Activated CD4-positive, alpha-beta T cell treated with anti-CD3 and anti-CD28 coated beads, Interleukin-2, amount 50 U/mL, for 24 hours (primary cell): ENCODE results near the gene ARV1.
"Not testable (repeated sequence)": the region's sequence is repeated elsewhere in the genome, so short reads cannot be mapped to it uniquely, and the experiment has no call there.

Experiments used
- DNase-seq, 2 donors: peaks; one replicate each; pipeline ENCODE4 v3.0.0-alpha.2; 2020; ENCODE audit warnings: low read depth in 1 of 2, low spot score in 1 of 2

Gene ARV1

DNA sequence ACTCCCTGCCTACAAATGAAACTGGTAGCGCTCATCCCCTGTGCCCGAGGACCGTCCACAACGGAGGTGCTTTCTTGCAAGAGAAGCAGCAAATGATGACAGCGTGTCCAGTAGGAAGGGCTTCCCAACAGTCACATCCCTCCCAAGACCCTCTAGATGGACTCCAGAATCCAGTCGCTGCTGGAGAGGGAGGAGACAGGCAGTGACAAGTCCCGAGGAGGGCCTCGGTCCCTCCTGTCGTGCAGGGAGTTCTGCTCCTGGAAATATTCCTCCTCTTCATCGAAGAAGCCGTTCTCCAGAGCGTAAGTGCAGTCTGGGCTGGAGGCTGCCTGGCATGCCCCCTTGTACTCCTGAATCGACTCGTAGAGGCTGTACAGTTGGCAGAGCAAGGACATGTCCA, 40.8 kb downstream of the ARV1 start:
- no peak for DNase-seq

DNA sequence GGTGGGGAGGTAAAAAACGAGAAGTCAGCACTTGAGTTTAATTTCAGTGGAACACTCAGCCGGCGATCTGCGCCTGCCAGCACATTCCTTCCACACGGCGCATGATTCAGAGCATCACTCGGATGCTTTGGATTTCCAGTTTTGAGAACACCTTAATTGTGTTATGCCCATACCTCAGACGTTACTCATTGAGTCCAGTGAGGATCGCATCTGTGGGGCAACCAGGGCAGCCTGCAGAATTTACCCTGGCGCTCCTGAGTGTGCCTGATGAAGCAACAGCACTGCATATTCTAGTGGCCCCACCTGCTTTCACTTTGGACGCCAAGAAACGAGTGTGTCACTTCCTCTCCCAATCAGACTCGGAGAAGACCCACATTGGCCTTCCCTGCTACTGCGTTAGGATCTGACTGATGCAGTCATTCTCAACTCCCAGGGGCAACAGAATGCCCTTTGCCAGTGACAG, 41.3 kb downstream of the ARV1 start:
- no peak for DNase-seq

DNA sequence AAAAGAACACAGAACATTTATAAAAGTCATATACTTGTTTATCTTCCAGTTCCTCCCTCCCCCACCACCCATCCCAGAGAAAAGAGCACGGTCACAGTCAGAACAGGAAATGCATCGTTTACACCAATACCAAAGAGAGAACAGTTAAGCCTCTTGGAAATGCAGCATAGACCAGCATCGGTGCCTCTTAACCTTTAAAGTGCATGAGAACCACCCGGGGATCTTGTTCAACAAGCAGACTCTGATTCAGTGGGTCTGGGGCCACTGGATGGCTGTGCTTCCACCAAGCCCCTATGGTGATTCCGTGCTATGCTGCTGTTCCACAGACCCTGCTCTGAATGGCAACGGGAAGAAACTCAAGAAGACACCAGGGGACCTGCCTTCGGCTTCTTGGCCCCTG, 41.9 kb downstream of the ARV1 start:
- no peak for DNase-seq

DNA sequence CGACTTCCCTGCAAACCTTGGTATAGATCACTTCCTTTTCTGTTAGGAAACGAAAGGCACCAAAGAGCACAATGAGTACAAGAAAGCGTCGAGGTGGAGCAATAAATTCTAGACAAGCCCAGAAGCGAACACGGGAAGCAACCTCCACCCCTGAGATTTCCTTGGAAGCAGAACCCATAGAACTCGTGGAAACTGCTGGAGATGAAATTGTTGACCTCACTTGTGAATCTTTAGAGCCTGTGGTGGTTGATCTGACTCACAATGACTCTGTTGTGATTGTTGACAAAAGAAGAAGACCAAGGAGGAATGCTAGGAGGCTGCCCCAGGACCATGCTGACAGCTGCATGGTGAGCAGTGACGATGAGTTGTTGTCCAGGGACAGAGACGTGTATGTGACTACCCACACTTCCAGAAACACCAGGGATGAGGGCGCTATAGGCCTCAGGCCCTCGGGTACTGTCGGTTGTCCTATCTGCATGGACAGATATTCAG, 42.7 kb downstream of the ARV1 start:
- no peak for DNase-seq

DNA sequence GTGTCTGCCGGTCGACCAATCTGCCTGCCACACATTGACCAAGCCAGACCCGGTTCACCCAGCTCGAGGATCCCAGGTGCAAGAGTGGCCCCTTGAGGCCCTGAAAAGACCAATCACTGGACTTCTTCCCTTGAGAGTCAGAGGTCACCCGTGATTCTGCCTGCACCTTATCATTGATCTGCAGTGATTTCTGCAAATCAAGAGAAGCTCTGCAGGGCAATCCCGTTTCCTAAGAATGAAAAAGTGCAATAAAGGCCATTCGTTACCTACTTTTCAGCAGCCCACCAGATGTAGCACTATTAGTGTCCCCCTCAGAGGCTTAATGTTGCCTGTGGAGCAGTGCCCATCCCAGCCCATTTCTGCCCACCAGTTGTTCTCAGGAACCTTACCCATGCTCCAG, 43.6 kb downstream of the ARV1 start:
- not testable (repeated sequence) for DNase-seq

DNA sequence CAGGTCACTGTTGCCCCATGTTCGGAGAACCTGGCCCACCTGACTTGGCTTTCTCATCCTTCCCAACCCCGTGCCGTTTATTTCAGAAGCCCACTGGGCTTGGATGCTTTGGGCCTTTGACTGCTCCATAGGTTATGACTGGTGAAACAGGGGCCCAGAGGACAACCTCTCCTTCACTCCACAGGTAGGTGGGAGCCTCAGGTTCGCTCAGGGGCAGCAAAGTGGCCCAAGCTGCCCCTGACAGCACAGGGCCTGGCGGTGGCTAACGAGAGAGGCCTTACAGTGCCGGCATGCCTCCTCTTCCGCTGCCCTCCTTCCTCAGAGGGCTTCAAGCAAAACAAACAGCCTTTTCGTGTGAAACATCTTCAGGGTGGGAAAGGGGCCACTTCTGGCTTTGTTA, 44.3 kb downstream of the ARV1 start:
- no peak for DNase-seq

DNA sequence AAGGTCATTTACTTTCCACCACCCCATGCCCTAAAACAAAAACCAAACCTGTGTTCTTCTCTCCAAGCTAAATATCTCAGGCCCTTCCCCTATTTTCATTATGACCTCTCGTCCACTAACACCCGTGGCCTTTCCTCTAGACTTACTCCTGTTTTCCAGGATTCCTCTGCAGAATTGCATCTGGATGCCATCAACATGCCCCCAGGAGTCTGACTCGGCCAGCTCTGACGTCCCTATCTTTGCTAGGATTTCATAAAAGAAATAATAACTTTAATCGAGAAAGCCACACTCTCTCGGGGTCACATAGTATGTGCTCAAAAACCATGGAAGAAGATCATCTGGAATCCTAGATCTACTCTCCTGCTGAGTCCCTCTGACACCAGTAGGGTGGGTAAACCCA, 47.7 kb downstream of the ARV1 start:
- no peak for DNase-seq

DNA sequence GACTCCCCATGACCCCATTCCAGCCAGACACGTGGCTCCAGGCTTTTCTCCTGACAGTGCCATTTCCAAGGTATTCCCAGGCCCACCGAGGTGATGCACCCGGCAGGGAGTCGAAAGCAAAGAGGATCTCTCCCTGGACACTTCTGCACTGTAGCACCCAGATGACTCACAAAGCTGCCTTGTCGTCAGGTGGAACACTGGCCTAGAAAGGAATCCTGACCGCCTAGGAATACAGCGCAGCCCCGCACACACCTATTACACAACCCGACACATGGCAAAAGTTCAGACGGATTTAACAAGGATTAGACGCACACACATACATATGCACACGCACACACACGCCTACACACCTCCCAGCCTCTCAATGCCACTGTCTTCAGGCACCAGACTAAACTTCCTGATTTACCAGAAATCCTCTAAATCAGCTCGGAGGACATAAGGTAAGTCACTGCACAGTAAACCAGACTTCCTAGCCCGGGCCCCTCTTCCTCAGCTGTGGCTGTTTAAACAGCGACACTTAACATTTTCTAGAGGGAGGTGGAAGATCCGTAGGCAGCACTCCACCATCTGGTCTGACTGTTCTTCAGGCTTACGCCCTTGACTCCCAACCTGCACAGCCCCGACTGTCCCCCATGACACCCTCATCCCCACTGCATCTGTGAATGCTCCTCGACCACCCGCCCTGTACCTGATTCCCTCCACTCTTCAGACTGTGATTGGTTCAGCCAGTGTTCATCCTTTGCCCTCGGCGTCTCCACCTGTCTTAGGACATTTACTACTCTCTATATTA, 48.4 kb downstream of the ARV1 start:
- no peak for DNase-seq

DNA sequence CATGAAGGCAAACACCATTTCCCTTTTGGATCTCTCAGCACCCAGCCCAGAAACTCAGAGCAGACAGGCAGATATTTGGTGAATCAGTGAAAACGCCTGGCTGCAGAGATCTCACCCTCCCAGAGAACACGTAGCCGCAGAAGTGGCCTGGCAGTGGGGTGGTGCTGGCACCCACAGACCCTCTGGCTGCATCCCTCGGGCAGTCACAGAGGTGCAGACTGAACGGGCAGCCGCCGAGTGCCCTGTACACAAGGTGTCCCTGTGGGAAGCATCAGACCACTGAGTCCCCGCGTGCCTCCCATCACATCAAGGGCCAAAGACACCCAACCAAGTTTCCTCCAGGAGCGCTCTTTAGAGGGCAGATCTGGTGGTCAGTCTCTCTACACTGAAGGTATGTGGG, 49.1 kb downstream of the ARV1 start:
- no peak for DNase-seq

DNA sequence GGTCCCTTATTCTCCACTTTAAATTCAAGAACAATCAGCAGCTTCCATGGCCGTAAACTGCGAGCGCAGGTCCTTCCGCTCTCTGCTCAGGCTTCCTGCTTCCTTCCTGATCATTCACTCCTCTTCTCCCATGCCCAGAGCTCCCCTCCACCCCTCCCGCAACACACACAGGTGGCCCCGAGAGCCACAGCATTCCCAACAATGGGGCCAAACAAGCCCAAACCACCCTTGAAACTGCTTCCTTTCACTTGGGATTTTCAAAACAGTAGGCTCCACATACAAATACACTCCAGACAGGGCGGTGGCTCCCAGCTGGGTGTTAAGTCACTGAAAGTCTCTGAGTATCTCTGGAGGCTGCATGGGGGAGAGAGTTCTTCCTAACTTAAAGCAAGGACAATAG, 49.8 kb downstream of the ARV1 start:
- no peak for DNase-seq

DNA sequence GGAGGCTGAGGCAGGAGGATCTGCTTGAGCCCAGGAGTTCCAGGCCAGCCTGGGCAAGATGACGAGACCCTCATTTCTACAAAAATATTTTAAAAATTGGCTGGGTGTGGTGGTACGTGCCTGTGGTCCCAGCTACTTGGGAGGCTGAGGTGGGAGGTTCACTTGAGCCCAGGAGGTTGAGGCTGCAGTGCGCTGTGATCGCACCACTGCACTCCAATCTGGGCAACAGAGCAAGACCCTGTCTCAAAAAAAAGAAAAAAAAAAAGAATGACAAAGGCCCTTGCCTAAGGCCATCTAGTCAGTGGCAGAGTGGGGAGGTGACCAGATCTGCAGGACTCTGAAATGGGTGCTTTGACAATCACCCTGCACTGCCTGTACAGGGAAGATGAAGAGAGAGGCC, 50.4 kb downstream of the ARV1 start:
- DNase-seq, result not testable (repeated sequence)

DNA sequence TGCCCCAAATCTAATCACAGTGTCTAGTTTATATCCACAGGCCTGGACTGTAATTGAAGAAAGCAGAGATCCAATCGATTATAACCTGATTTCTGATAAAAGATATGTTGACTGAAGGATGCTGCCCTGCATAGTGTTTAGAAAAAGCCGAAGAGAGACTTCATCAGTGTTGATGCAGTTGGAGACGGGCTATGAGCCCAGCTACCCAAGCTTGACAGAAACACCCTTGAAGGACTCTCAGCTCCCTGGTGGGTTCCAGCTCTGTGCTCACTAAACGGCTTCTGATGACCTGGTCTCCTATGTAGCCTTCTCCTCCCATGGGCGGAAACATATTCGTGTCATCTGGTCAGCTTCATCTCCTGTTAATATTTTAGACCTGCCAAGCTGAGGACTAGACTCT, 50.9 kb downstream of the ARV1 start:
- no peak for DNase-seq

DNA sequence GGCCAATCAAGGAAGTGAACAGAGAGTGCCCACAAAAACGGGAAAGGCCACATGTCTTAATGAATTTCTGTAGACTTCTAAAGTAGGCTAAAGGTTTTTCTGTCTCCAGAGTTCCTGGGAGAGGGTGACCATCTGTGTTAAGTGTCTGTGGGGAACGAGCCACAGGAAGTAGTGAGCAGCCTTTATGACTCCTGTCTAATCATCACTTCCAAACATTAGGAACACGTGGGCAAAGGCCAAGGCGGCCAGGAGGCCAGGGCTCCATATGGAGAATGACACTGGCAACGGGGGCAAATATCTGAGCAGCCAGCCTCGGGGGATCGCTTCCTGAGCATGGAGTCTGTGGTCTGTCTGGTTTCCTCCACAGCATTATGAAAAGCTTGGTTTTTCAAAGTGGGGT, 54.1 kb downstream of the ARV1 start:
- DNase-seq, result no peak

DNA sequence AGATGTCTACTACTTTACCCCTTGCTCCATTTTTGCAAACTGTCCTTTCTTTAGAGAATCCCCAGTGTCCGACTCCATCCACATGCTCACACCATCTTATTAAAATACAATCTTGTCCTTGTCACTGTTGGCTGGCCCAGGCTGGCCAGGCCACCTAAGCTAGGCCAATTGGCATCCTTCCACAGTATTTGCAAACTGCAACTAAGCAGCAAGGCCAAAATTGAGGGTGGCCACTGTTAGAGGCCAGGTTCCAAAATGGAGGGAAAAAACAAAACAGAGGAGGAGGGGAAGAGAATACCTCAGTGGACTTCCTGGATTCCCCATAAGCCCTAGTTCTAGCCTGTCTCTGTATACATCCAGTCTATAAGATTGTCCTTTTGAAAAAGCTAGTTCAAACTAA, 56.9 kb downstream of the ARV1 start:
- no peak for DNase-seq

DNA sequence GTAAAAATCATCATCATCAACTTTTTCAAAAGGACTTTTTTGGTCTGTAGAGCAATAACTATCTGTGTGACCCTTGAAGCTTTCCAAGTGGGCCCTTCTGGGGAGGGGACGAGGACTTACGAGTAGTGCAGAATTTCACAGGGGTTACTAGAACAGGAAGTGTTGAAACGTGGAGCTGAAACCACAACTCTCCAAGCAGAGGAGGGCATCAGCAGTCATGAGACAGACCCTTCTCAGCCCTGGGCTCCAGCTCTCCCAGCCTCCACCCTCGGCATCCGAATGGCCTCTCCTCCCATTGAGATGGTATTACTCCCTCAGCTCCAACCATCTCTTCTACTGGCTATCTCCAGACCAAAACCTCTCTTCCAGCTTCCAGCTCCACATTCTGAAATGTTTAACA, 57.5 kb downstream of the ARV1 start:
- DNase-seq, result no peak

DNA sequence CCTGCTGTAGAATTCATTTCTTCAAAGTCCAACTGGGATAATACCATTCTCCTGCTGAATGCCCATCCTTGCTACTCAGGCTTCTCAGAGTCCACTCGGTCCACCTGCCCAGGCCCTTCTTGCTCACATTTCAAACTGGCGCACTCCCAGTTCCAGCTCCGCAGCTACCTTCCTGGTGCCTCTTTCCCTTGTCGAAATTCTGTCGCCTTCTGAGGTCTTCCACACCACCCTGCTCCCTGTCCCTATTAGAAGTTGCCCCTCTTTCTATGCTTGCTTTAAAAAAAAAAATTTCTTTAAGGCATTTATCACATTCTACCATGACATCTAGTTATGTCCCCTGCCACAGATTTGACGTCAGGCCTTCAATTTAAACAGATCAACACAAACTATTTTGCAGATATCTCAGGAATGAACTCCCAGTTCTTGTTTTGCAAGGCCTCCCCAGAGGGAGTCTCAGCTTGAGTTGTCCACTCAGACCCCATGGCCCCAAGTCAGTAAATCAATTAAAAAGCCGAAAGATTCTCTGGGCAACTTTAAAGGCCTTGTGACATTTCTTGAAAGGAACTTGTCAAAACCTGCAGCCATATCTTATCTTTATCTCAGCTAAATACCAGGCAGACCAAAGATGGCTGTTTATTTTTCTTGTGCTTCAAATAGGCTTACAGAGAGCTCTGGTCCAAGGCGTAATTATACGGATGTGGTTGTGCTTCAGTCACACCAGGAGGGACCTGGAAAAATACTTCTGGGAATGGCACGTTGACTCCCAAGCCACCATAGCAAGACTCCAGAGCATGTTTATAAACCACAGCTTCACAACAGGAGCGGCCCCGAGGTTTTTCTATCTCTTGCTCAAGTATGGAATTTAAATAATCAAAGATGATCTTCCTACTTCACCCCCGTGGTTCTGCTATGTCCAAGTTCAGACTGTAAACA, 59.0 kb downstream of the ARV1 start:
- DNase-seq, result no peak

DNA sequence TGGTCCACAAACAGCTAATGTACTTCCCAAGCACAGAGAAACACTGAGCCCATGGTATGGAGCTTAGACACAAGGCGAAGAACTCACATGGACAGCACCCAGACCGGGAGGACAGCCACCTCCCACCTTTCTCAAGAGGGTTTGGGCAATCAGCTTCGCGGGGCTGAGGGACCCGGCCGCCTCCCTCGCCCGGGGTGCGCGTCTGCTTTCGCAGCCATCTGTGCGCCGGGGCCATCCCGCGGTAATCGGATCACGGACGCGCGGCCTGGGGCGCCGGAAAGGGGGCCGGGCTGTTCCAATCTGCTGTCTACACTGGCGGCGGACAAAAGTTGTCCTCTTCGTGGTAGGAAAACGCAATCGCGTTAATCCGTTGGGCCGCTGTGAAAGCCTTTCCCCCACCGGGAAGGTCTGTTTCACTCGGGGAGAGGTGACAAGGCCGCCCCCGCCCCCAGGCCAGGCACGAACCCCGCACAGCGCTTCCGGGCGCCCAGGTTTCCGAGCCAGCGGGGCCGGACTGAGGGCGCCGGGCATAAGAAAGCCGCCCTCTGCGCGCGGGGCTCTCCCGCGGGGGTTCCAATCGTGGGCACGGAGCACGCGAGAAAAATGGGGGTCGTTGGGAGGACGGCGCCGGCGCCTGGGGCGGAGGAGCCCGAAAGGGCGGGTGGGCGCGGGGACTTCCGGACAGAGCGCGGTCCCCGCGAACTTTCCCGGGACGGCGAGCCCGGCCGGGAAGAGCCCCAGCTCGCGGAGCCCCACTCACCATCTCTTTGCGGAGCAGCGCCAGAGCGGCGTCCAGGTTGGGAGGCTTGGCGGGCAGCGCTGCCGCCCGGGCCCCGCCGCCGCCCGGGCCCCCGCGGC, 60.5 kb downstream of the ARV1 start:
- peak in 1 of 2 donors; percentile 8 for DNase-seq

DNA sequence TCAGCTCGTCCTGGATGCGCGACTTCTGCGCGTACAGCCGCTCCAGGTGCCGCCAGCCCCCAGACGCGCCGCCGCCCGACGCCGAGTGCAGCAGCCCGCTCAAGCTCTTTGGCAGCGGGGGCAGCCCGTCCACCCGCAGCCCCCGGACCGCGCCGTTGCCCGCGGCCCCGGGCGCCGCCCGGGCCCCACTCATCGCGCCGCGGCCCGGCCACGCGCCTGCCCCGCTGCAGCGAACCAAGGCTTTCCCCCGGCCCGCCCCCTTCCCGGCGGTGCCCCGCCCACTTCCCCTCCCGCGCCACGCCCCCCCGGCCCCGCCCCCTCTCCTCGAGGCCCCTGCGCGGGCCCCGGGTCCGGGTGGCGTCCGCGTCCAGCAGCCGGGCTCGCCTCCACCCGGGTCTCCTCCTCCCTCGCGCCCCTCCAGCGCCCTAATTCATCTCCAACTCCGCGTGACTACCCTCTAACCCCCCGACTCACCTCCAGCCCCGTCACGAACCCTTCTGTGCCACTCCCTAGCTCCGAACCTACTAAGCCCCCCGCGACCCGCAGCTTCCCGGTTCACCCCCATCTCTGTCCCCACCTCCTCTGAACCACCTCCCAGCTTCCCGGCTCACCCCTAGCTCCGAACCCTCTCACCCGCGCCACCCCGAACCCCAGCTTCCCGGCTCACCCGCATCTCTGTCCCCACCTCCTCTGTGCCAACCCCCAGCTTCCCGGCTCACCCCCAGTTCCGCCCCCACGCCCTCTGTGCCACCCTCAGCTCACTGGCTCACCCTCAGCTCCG, 61.3 kb downstream of the ARV1 start, which contains the start of gene FAM89A:
TSS of gene FAM89A (minus strand) at position 236 of the 781 bp plus-strand sequence. CDS start at position 193, 43 bp downstream.
- peak; percentile 57 to 58 for DNase-seq

DNA sequence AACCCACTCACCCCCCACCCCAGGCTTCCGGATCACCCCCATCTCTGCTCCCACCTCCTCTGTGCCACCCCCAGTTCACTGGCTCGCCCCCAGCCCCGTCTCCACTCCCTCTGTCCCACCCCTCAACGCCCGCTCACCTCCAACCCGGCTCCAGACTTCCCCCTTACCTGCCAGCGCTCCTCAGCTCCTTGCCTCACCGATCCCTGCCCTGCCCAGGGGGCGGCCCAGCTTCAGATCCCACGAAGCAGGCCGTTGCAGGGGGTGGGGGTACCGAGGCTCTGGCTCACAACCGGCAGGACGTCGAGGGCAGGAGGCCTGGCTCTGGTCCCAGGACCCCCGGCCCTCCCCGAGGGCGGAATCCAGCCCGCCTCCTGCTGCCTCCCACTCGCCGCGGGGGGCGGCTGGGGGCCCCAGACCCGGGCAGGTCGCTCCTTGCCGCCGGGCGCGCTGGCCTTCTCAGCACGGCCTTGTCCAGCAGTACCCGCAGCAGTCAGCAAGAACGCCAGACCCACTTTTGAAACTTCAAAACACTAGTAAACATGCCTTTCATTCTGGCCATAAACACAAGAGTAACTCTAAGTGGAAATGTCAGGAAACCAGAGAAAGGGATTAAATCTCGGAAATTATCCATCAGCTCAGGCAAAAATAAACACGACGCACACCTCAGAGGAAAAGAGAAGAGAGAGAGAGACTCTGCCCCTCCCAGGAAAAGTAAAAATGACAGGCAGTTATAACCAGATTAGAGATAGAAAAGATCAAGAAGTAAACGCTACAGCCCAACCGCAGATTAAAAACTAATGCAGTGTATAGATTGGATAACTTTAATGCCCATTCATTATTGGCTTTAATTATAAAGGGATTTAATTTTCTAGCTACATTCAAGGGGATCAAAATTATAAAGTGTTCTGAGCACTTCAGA, 62.2 kb downstream of the ARV1 start:
- no peak for DNase-seq
